DOHH2 (cell line): ENCODE results near the gene LILRB5.

Experiments used
- H3F3A ChIP-seq: fragments of 200-600 bp; sonication (generic), shearing (Covaris generic); 2 replicates; pipeline ENCODE4 v1.6.0; 2016; ENCODE audit warnings: antibody characterized with exemption, mild to moderate bottlenecking; ENCODE audit not compliant: control insufficient read depth, insufficient read depth
- H3K27ac ChIP-seq: fragments of 200-600 bp; sonication (generic); 2 replicates; pipeline ENCODE4 v1.5.1; 2014; ENCODE audit warnings: low read depth, mild to moderate bottlenecking, low read length, moderate library complexity
- H3K27me3 ChIP-seq: fragments of 200-600 bp; sonication (generic); 2 replicates; pipeline ENCODE4 v1.6.1; 2014; ENCODE audit warnings: mild to moderate bottlenecking, low read length, mixed read lengths; ENCODE audit not compliant: control insufficient read depth
- H3K36me3 ChIP-seq: fragments of 200-600 bp; sonication (generic); 2 replicates; pipeline ENCODE4 v1.6.1; 2014; ENCODE audit warnings: mild to moderate bottlenecking, low read length, moderate library complexity, mixed read lengths; ENCODE audit not compliant: control insufficient read depth
- H3K4me1 ChIP-seq: fragments of 200-600 bp; sonication (generic); 2 replicates; pipeline ENCODE4 v1.6.1; 2014; ENCODE audit warnings: mild to moderate bottlenecking, low read length, mixed read lengths; ENCODE audit not compliant: control insufficient read depth
- H3K4me2 ChIP-seq: fragments of 200-600 bp; sonication (generic); 2 replicates; pipeline ENCODE4 v1.6.0; 2014; ENCODE audit warnings: mild to moderate bottlenecking, low read length, moderate library complexity
- H3K4me3 ChIP-seq: fragments of 200-600 bp; sonication (generic); 2 replicates; pipeline ENCODE4 v1.5.1; 2014; ENCODE audit warnings: mild to moderate bottlenecking, low read length, mixed read lengths
- H3K79me2 ChIP-seq: fragments of 200-600 bp; sonication (generic); 2 replicates; pipeline ENCODE4 v1.6.1; 2014; ENCODE audit warnings: mild to moderate bottlenecking, low read length, mixed read lengths; ENCODE audit not compliant: control insufficient read depth
- H3K9me2 ChIP-seq: fragments of 200-600 bp; sonication (generic); replicated peaks from 2 replicates; pipeline ENCODE4 v1.6.1; 2014; ENCODE audit warnings: mild to moderate bottlenecking, low read length, mixed read lengths; ENCODE audit not compliant: control insufficient read depth
- H3K9me3 ChIP-seq: fragments of 200-600 bp; sonication (generic); 2 replicates; pipeline ENCODE4 v1.6.1; 2014; ENCODE audit warnings: antibody characterized with exemption, low read length, mixed read lengths; ENCODE audit not compliant: control insufficient read depth, insufficient read depth
- H4K20me1 ChIP-seq: fragments of 200-600 bp; sonication (generic); 2 replicates; pipeline ENCODE4 v1.6.0; 2014; ENCODE audit warnings: low read depth, mild to moderate bottlenecking, antibody characterized with exemption, low read length, moderate library complexity; ENCODE audit not compliant: control insufficient read depth, insufficient read depth
- EZH2phosphoT487 ChIP-seq: fragments of 200-600 bp; sonication (generic); IDR thresholded peaks from 2 replicates; pipeline ENCODE4 v1.6.1; 2017; ENCODE audit warnings: borderline replicate concordance, mild to moderate bottlenecking, antibody characterized with exemption, low read length, moderate library complexity, mixed read lengths
- TF ChIP-seq, protein P1 (sequence below): fragments of 200-600 bp; sonication (generic); IDR thresholded peaks from one replicate; pipeline ENCODE4 v1.5.1; 2014; ENCODE audit warnings: antibody characterized with exemption, mild to moderate bottlenecking, low read depth, low read length; ENCODE audit not compliant: poor library complexity, severe bottlenecking

The LILRB5 gene

DNA sequence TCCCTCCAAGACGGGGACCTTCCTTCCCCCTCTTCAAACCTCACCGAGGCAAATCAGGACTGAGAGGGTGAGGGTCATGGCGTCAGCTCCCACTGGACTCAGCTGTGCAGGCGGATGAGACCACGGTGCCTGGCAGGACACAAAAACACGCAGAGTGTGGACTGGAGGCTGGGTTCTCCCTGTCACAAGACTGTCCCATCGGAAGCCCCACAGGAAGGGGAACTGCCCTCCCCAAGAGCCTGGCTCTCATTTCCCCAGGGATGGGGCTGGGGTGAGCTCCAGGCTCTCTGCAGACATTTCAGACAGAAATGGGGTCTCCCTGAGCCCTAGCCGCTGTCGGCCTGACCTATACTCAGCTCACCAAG lies at the start of gene LILRB5:
LILRB5 (minus strand) TSS at position 158 of the 365 bp plus-strand sequence; CDS start at position 78, 80 bp downstream.
- Histone ChIP-seq H4K20me1 (no peaks in the 10 kb centered on the region), H3F3A (no peaks in the 10 kb centered on the region), H3K4me3 (no peak within 1 kb of the TSS), H3K9me3 (no peaks in the 10 kb centered on the region), H3K36me3 (no peaks in the 10 kb centered on the region), H3K4me1 (no peaks in the 10 kb centered on the region), H3K9me2 (no peaks in the 10 kb centered on the region), H3K27me3 (peaks cover 15% of the 10 kb centered on the region), H3K79me2 (no peaks in the 10 kb centered on the region), H3K27ac (no peak within 1 kb of the TSS), H3K4me2 (no peak within 1 kb of the TSS)
- no peak for TF ChIP-seq EZH2phosphoT487
- TF ChIP-seq, protein P1, sequence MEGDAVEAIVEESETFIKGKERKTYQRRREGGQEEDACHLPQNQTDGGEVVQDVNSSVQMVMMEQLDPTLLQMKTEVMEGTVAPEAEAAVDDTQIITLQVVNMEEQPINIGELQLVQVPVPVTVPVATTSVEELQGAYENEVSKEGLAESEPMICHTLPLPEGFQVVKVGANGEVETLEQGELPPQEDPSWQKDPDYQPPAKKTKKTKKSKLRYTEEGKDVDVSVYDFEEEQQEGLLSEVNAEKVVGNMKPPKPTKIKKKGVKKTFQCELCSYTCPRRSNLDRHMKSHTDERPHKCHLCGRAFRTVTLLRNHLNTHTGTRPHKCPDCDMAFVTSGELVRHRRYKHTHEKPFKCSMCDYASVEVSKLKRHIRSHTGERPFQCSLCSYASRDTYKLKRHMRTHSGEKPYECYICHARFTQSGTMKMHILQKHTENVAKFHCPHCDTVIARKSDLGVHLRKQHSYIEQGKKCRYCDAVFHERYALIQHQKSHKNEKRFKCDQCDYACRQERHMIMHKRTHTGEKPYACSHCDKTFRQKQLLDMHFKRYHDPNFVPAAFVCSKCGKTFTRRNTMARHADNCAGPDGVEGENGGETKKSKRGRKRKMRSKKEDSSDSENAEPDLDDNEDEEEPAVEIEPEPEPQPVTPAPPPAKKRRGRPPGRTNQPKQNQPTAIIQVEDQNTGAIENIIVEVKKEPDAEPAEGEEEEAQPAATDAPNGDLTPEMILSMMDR: no peak

DNA sequence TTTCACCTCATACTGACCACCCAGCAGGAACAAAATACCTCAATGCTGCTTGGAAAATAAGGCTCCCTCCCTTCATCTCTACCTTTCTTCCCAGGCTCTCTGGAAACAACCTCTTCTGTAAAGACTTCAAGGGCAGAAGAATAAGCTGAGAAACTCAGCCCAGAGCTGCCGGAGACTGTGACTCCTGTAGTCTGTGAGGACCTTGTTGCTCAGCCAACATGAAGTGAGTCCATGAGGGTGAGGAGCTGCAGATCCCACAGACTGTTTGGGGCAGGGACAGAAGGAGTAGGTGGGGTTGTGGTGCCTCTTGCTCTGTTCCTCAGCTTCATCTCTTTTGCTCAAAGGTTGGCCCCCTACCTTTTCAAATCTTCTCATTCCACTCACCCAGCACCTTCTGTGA lies 48.1 kb upstream of the LILRB5 start:
- Histone ChIP-seq H3K27ac (no peak overlapping the region), H3K27me3 (peaks cover 20% of the 10 kb centered on the region), H3K36me3 (no peaks in the 10 kb centered on the region), H3K4me3 (no peak overlapping the region), H3K4me1 (peaks cover 13% of the 10 kb centered on the region), H3K9me3 (no peaks in the 10 kb centered on the region), H3K9me2 (no peaks in the 10 kb centered on the region), H3K79me2 (no peaks in the 10 kb centered on the region), H3F3A (no peaks in the 10 kb centered on the region), H4K20me1 (no peaks in the 10 kb centered on the region), H3K4me2 (no peak overlapping the region)
- TF ChIP-seq, protein P1: no peak
- no peak for TF ChIP-seq EZH2phosphoT487

DNA sequence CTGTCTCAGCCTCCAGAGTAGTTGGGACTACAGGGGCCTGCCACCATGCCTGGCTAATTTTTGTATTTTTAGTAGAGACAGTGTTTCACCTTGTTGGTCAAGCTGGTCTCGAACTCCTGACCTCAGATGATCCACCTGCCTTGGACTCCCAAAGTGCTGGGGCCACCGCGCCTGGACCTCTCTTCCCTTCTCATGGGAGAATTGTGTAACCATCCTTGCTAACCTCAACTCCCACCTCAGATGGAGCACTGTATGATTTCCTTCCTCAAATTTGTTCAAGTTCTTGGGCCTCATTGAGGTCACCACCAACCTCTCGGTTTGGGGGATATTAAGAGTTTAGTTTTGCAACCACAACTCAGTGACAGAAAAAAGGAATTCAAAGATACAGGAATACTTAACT lies 45.2 kb upstream of the LILRB5 start:
- Histone ChIP-seq H3F3A (no peaks in the 10 kb centered on the region), H3K36me3 (no peaks in the 10 kb centered on the region), H3K4me1 (peaks cover 13% of the 10 kb centered on the region), H3K27me3 (peaks cover 36% of the 10 kb centered on the region), H3K79me2 (no peaks in the 10 kb centered on the region), H3K4me2 (no peak overlapping the region), H3K9me2 (no peaks in the 10 kb centered on the region), H3K27ac (no peak overlapping the region), H4K20me1 (no peaks in the 10 kb centered on the region), H3K9me3 (no peaks in the 10 kb centered on the region), H3K4me3 (no peak overlapping the region)
- TF ChIP-seq, protein P1: no peak
- no peak for TF ChIP-seq EZH2phosphoT487

DNA sequence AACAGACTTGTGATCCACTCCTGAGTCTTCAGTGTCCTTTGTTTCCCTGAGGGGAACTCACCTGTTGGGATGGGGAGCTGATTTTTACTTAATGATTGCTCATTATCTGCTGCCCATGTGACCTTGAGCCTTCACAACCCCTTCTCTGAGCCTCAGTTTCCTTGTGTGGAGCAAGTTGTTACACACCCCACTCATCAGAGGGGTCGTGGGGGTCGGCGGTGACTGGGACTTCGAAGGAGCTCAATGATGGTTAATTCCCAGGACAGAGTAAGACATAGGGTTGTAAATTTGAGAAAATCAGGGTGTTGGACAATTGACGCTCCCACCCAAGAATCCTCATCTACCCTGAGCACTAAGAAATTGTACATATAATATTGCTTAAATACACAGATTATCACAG lies 42.4 kb upstream of the LILRB5 start:
- no peaks in the 10 kb centered on the region for H3K9me2 ChIP-seq
- peaks cover 30% of the 10 kb centered on the region for H3K27me3 ChIP-seq
- H3K4me2 ChIP-seq: no peak overlapping the region
- TF ChIP-seq, protein P1: no peak
- TF ChIP-seq EZH2phosphoT487: no peak
- H3K27ac ChIP-seq: no peak overlapping the region
- H3F3A ChIP-seq: no peaks in the 10 kb centered on the region
- H3K79me2 ChIP-seq: no peaks in the 10 kb centered on the region
- H3K4me3 ChIP-seq: no peak overlapping the region
- H4K20me1 ChIP-seq: no peaks in the 10 kb centered on the region
- H3K9me3 ChIP-seq: peaks cover 2% of the 10 kb centered on the region
- peaks cover 12% of the 10 kb centered on the region for H3K4me1 ChIP-seq
- H3K36me3 ChIP-seq: no peaks in the 10 kb centered on the region
